A549 (cell line): Measurements from ENCODE around the gene ATF6B.

ENCODE experiments used
- CEBPB ChIP-seq, 2 experiments: fragments of >200 bp in 1 of 2; sonication (Bioruptor Twin) in 1 of 2; formaldehyde crosslinking in 1 of 2; IDR thresholded peaks; 2 replicates each; pipeline ENCODE4 v1.6.1; 2012 to 2016
- CHD4 ChIP-seq: fragments of 200-600 bp; sonication (generic); IDR thresholded peaks from 2 replicates; pipeline ENCODE4 v1.6.1; 2016; ENCODE audit warnings: antibody characterized with exemption, mild to moderate bottlenecking, borderline replicate concordance
- CTCF ChIP-seq: fragments of >200 bp; sonication (Bioruptor Twin); formaldehyde crosslinking; IDR thresholded peaks from 3 replicates; pipeline ENCODE4 v1.5.1; 2016
- EP300 ChIP-seq, 2 experiments: fragments of >200 bp; sonication (Bioruptor Twin); formaldehyde crosslinking; IDR thresholded peaks; 2 replicates in 1 of 2; 3 replicates in 1 of 2; pipeline ENCODE4 v1.6.1; 2016 to 2017
- MYC ChIP-seq: IDR thresholded peaks from 2 replicates; pipeline ENCODE4 v1.6.1; 2012; ENCODE audit warnings: mild to moderate bottlenecking, inconsistent platforms, low read length, improper control_type of control experiment, borderline replicate concordance
- POLR2A ChIP-seq: IDR thresholded peaks from 2 replicates; pipeline ENCODE4 v1.6.1; 2012; ENCODE audit warnings: mild to moderate bottlenecking, low read length
- RAD21 ChIP-seq, 2 experiments: fragments of >200 bp in 1 of 2; sonication (Bioruptor Twin) in 1 of 2; formaldehyde crosslinking in 1 of 2; IDR thresholded peaks in 1 of 2; conservative IDR thresholded peaks in 1 of 2; 2 replicates in 1 of 2; 3 replicates in 1 of 2; pipeline ENCODE4 v1.6.1; 2012 to 2018; ENCODE audit warnings: inconsistent platforms in 1 of 2
- SMC3 ChIP-seq: fragments of >200 bp; sonication (Bioruptor Twin); formaldehyde crosslinking; IDR thresholded peaks from 3 replicates; pipeline ENCODE4 v1.6.1; 2018; ENCODE audit warnings: inconsistent platforms

GRCh38 chr6:32140420-32141046 is 12.5 kb upstream of the ATF6B start:
- no peak for TF ChIP-seq CTCF
- no peak for TF ChIP-seq CHD4
- TF ChIP-seq POLR2A, result no peak
- TF ChIP-seq EP300 (IDR thresholded peaks at IDR 0.05), result no peak
- TF ChIP-seq RAD21 (conservative IDR thresholded peaks at IDR 0.05 in 1 of 2, IDR thresholded peaks at IDR 0.05 in 1 of 2), result no peak
- TF ChIP-seq SMC3, result no peak
- TF ChIP-seq MYC, result no peak
- no peak for TF ChIP-seq CEBPB (IDR thresholded peaks at IDR 0.05)
